NCI-H2196 treated with DMSO at 0.1 percent for 48 hours (cell line): ENCODE measurements around the gene AGK.
A peak's percentile ranks its signal among the peaks of the same experiment; 100 is the strongest.
"Not testable (repeated sequence)": the region's sequence is repeated elsewhere in the genome, so short reads cannot be mapped to it uniquely, and the experiment has no call there.

Source experiments
- DNase-seq: peaks from one replicate; lab custom pipeline; 2025; ENCODE audit not compliant: unreplicated experiment; lab: John Stamatoyannopoulos, UW

The AGK gene

DNA sequence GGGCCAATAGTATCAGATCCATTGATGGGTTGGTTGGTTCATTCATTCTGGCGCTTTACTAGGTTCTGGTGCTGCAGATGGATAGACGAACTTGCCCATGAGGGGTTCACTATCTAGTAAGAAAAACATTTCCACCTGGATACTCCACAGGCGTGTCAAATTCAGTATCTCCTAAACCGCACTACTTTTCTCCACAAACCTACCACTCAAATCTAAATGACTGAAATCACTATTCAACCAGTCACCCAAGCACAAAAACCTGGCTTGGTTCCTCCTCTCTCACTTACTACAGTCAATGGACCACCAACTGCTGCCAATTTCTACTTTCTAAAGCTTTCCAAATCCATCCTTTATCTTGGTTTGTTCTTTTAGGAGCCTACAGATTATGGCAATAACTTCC is 572 bp downstream of the AGK start:
- DNase-seq, result no peak

DNA sequence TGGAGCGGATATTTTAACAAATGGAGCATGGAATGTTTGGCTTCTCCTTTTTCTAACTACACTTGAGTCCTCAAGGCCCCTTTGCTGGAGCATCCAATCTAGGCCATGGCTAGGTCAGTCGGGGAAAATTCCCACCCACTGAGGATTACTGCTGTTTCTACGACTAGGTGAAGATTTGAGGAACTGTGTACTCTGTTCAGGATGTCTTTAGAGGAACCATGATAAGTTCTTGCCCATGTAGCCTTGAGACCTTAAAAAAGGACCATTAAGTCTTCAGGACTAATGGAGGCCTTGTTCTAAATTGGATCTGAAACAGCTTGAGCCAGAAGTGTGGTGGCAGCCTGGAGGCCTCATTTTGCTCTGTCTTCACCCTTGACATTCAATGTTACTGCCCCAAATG is 6.2 kb downstream of the AGK start:
- DNase-seq, result no peak

- not testable (repeated sequence) for DNase-seq
Observed at GRCh38 chr7:141557831-141558531, 6.8 kb downstream of the AGK start.

DNA sequence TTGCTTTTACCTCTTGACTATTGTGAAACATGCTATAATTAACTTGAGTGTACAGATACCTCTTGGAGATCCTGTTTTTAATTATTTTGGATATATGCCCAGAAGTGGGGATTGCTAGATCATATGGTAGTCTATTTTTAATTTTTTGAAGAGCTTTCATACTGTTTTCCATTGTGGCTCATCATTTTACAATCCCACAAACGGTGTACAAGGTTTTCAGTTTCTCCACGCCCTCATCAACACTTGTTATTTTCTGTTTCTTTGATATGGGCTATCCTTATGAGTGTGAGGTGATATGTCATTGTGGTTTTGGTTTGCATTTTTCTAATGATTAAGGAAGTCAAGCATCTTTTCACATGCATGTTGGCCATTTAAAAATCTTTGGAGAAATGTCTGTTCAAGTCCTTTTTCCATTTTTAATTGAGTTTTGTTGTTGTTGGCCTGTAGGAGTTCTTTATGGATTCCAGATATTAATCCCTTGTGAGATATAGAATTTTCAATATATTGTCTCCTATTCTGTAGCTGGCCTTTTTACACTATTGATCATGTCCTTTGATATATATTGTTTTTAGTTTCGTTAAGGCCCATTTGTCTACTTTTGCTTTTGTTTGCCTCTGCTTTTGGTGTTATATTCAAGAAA is 7.5 kb downstream of the AGK start:
- peak; percentile 86 for DNase-seq

GRCh38 chr7:141559961-141560360 is 8.8 kb downstream of the AGK start:
- no peak for DNase-seq

DNA sequence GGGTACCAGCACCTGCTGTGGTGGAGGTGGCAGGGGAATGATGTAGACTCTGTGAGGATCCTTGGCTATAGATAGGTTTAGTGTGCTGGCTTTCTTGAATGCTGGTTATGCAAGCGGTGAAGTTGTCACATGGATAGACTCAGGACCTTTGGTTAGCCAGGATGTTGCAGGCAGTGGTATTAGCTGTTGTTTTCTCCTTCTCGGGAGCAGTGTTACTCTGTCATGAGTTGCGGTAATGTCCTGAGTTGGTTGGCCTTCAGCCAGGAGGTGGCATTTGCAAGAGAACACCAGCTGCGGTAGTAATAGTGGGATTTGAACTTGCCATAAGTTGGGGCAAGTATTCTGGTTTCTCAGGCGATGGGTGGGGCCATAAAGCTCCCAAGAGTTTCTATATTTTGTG is 10.8 kb downstream of the AGK start:
- DNase-seq, result no peak

DNA sequence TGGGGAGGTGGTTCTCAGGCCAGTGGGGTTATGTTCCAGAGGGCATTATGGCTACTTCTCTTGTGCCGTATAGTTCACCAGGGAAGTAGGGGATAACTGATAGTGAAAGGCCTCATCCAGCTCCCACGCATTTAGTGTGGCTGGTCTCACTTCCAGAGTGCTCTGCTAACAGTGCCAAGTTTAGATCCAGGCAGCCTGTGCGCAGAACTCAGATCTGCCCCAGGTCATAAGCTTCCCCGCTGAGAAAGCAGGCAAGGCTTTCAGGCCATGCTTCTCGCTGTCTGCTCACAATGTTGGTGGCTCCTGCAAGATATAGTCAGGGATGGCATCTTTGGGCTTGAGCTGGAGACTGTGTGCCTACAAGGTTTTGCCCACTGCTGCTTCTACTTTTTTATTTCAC is 11.3 kb downstream of the AGK start:
- no peak for DNase-seq

DNA sequence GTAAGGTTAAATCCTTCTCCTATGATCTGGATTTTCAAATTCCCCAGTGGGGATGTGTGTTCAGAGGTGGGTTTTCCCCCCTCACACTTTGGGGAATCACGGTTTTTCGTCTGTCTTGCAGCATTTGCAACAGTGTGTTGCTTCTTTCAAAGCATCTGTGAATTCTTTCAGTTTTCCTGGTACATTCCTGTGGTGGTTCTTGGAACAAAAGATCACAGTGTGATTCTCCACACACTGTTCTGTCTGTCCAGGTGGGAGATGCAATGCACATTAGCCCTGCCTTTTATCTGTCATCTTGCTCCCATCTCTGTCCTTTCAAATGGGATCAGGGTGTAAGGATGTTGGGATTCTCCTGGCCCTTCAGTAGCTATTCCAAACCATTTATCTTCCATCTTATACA is 11.8 kb downstream of the AGK start:
- no peak for DNase-seq

DNA sequence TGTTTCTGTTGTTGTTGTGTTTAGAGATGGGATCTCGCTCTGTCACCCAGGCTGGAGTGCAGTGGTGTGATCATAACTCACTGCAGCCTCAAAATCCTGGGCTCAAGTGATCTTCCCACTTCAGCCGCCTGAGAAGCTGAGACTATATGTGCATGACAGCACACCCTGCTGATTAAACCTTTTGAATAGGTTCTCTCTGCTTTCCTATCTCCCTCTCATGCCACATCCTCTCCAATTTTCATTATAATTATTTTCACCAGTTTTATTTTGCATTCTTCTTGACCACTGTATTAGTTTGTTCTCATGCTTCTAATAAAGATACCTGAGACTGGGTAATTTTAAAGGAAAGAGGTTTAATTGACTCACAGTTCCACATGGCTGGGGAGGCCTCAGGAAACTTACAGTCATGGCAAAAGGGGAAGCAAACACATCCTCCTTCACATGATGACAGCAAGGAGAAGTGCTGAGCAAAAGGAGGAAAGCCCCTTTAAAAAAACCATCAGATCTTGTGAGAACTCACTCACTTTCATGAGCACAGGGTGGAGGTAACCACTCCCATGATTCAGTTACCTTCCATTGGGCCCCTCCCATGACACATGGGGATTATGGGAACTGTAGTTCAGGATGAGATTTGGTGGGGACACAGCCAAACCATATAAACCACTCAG is 12.9 kb downstream of the AGK start:
- no peak for DNase-seq

DNA sequence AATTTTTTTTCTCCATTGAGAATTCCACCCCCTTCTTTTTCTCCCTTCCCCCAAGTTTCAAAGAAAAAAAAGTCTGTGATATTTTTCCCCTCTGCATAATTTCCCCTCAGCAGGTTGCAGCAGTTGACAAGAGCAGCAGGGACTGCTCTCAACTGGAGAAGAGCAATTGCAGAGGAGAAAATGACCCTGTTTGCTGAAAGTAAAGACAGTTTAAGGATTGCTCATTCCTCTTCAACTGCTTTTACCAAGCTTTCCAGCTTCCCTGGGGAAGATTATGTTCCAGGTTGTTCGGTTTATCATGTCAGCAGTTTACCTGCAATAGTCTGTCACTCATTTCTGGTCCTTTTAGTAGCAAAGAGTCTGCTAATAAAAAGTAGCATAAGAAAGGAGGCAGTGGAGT is 16.2 kb downstream of the AGK start:
- no peak for DNase-seq

DNA sequence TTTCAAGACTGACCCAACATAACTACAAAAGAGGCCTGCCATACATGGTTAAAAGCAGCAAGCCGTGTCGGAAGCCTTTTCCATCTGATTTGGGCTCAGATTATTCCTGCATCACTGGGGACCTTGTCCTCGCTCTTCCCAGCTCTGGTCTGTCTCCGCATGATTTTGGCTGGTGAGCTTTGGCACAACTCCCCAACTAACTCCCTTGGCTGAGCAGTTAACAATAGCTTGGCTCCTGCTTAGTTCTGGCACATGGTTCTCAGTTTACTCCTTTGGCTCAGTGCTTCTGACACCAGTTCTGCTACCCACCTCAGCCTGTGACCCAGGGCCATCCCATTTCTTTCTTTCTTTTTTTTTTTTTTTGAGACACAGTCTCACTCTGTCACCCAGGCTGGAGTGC is 17.0 kb downstream of the AGK start:
- no peak for DNase-seq

DNA sequence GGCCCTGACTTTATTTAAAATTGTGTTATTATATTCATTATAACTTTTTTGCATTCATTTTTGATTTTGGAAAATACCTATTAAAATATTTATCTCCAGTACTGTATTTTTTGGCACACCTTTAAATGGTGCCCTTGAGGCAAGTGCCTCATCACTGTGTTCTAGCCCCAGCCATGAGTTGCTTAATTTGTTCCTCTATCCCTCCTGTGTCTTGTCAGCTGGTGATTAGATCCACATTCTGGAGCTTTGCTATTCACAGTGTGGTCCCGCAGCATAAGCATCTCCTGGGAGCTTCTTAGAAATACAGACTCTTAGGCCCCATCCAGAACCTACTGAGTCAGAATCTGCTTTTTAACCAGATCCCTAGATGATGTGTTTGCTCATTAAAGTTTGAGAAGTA is 19.8 kb downstream of the AGK start:
- no peak for DNase-seq

- DNase-seq, result no peak
Observed at GRCh38 chr7:141572175-141572574, 21.0 kb downstream of the AGK start.

- DNase-seq, result no peak
Observed at GRCh38 chr7:141573511-141573910, 22.3 kb downstream of the AGK start.

- no peak for DNase-seq
Observed at GRCh38 chr7:141575164-141575563, 24.0 kb downstream of the AGK start.

- DNase-seq, result no peak
Observed at GRCh38 chr7:141575654-141576448, 24.6 kb downstream of the AGK start.

DNA sequence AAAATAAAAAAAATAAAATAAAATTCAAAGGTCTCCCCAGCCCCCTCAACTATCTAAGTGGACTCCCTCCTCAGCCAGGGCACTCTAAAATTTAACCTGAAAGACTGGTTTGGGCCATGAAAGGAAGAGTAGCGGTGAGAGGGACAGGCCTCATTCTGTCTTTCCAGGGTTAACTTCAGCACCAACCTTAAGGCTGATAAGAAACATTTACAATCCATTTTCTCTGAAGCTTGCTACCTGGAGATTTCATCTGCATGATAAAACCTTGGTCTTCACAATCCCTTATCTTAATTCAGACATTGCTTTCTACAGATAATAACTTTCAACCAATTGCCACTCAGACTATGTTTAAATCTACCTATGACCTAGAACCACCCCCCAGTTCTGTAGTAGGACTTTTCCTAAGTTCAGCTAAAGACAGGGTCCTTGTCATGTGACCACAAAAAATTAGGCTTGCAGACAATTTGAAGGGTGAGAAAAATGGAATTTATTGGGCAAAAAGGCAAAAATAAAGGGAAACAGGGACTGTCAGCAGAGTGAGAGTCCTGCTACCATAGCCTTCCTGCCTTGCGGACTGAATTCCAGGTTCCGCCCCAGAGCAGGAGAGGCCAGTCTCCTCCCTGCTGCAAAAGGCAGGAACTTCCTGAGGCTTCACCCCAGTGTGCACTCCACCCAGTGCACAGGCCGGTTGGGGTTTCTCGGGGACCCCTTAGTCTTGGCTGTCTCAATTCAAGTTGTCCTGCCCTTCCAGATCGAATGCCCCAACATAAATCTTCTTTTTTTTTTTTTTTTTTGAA is 26.0 kb downstream of the AGK start:
- DNase-seq, result no peak

GRCh38 chr7:141579953-141580352 is 28.7 kb downstream of the AGK start:
- not testable (repeated sequence) for DNase-seq

DNA sequence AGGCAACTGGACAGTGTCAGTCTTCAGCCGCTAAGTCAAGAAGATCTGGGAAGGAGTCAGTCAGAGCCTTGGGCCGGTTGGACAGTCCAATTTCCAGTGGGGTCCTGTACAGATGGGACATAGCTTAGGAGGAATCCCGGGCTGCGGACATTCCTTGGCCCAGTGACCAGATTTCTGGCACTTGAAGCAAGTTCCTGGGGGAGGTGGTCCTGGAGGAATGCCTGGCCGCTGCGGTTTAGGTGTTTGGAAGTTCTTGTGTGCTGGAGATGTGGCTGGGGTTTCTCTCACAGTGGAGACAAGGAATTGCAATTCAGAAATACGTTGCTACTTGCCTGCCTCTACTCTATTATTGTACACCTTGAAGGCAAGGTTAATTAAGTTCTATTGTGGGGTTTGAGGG is 30.9 kb downstream of the AGK start:
- not testable (repeated sequence) for DNase-seq

GRCh38 chr7:141584935-141585334 is 33.7 kb downstream of the AGK start:
- DNase-seq, result no peak
